Sigmoid colon (tissue), 4 donors: ENCODE results near the gene FAR2.

Experiments
- POLR2A ChIP-seq, 2 donors: fragments of 450-650 bp; IDR thresholded peaks; one replicate each; pipeline ENCODE4 v1.6.1; 2016; ENCODE audit warnings: antibody characterized with exemption in 2 of 2, mild to moderate bottlenecking in 2 of 2, moderate library complexity in 2 of 2
- POLR2AphosphoS5 ChIP-seq, 4 donors: sonication (generic); formaldehyde crosslinking; IDR thresholded peaks; one replicate each; pipeline ENCODE4 v1.6.1; 2017; ENCODE audit warnings: antibody characterized with exemption in 4 of 4

- TF ChIP-seq POLR2AphosphoS5 (IDR thresholded peaks at IDR 0.05) = no peak
- no peak for TF ChIP-seq POLR2A (IDR thresholded peaks at IDR 0.05)
These were observed 142.1 kb downstream of the FAR2 start for GRCh38 chr12:29291226-29291625.
